ENCODE data around the gene PHF2. TPM values are rescaled to one million over a fixed set of nuclear protein-coding genes. Genes with fewer than 3 reads are reported as not detected.
A peak's percentile ranks its signal among the peaks of the same experiment; 100 is the strongest.

Gene PHF2
- 33.5 TPM for polyA plus RNA-seq (ENCODE audit: insufficient read length)

GRCh38 chr9:93576258-93577077 is at the start of gene PHF2:
PHF2 (plus strand) TSS chr9:93576584; CDS start chr9:93576774, 190 bp downstream.
- DNase-seq (ENCODE audit: low read depth), result no peak

GRCh38 chr9:93531374-93531773 is 45.0 kb upstream of the PHF2 start:
- DNase-seq (ENCODE audit: low read depth), result no peak

DNA sequence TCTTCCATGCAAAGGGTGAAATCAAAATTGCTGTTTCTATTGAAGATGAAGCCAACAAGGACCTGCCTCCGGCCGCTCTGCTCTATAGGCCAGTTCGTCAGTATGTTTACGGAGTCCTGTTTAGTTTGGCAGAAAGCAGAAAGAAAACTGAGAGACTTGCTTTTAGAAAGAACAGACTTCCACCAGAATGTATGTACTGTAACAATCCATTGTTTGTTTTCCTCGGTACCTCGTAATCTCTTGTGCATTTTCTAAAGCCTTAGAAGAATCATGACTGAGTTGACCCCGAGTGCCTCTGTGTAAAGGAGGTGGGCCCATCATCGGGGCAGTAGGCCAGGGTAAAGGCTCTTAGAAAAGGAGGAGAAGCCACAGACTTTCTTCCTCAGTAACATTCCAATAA is 44.2 kb upstream of the PHF2 start:
- DNase-seq (ENCODE audit: low read depth), result no peak

DNA sequence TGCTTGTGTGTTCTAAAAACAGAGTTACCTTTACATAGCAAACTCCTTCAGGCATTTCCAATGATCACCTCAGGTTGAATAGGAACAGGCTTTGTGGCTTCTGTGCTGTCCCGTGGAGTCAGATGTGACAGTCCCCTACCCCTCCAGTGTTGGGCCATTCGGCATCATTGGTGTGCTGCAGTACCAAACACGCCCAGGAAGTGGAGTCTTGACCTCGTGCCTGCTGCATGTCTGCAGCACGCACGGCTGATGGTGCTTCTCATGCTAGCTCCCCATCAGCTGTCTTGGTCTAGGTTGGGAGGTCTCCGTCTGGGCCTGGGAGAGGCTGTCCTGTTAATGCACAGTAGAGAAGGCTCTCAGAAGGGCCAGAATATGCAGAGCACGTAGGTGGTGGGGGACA is 42.5 kb upstream of the PHF2 start:
- DNase-seq (ENCODE audit: low read depth), result no peak

GRCh38 chr9:93536167-93536566 is 40.2 kb upstream of the PHF2 start:
- DNase-seq (ENCODE audit: low read depth), result no peak

DNA sequence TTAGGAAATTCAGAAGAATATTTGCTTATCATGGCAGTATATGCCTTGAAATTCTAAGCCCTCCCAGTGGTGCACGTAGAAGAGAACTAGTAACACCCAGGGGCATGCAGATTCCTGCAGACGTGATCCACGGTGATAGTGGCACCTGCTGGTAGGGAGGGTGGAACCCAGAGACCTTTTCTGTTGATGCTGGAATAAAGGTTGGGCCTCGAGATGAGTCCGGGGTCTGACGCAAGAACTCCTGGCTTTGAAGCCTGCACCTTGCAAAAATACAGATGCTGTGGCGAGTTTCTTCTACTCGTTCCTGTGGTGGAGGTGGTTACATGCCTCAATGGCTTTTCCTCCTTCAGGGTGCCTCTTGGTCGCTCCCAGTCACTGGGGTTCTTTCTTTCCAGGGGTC is 39.5 kb upstream of the PHF2 start:
- no peak for DNase-seq (ENCODE audit: low read depth)

DNA sequence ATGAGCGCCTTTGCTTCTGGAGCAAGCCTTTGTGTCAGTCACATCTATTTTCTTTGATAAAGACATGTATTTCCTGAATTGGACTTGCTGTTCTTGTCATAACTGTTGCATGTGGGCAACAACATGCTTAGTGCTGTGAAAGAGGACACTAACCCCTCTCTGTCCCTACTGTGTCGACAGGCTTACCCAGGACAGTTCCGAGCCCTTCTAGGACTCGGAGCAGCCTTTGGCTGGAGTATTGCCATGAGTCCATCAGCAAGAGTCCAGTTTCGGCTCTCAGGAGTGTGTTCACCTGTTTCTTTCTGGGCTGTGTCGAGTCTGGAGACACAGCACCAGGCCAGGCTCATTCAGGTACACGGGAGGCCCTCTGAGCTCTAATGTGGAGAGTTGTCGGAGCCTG is 36.1 kb upstream of the PHF2 start:
- no peak for DNase-seq (ENCODE audit: low read depth)

DNA sequence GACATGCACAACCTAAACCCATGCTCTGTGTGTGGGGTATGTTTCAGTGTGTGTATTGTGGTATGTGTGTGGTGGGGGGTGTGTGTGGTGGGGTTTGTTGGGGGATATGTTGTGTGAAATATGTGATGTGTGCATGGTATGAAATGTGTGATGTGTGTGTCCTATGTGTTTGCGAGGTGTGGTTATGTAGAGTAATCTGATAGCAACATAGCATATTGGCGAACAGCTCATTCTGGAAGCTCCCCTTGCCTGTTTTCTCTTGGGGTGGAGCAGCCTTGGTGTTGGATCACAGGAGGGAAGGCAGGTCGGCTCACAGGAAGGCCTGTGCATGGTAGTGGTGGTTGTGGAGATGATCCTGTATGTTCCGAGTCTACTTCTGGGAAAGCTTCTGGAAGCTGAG is 35.4 kb upstream of the PHF2 start:
- DNase-seq (ENCODE audit: low read depth), result no peak

GRCh38 chr9:93541581-93542349 is 34.6 kb upstream of the PHF2 start:
- DNase-seq (ENCODE audit: low read depth), result no peak

GRCh38 chr9:93543117-93543516 is 33.3 kb upstream of the PHF2 start:
- DNase-seq (ENCODE audit: low read depth), result no peak

GRCh38 chr9:93546356-93546755 is 30.0 kb upstream of the PHF2 start:
- DNase-seq (ENCODE audit: low read depth), result no peak

DNA sequence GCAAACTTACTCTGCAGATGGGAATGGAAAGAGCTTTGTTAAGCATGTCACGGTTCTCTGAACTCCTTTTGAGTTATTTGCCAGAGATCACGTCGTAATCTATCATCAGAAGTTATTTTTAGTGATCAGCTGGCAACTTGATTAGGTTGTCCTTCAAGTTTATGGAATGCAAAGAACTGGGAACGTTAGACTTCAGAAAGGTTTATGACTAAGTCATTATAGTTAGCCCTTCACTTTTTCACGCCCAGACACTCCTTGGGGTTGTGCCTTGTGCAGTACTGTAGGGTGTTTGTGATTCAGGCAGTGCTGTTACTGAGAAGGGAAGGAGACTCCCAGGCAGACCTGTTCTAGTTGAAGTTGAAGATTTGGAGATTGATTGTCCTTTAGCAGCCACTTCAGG is 26.8 kb upstream of the PHF2 start:
- no peak for DNase-seq (ENCODE audit: low read depth)

DNA sequence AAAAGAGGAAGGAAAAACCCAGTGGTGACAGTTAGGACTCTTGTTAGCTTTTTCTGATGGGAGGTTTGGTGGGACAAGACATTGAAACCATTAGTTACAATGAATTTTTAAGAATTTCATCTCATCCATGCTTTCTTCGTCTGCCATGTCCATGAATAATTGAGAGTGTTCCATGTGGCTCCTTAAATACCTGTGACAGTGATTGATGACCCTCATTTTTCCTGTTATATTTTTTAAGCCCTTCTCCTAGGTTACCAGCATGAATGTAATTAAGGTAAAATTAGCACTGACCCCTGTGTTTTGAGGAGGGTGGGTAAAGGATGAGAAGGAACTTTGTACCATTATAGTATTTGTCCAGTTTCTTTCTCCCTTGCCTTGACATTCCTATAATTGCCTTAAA is 23.5 kb upstream of the PHF2 start:
- no peak for DNase-seq (ENCODE audit: low read depth)

GRCh38 chr9:93555370-93555769 is 21.0 kb upstream of the PHF2 start:
- DNase-seq (ENCODE audit: low read depth), result no peak

- DNase-seq (ENCODE audit: low read depth), result no peak
Measured at GRCh38 chr9:93557366-93558137, 18.8 kb upstream of the PHF2 start.

DNA sequence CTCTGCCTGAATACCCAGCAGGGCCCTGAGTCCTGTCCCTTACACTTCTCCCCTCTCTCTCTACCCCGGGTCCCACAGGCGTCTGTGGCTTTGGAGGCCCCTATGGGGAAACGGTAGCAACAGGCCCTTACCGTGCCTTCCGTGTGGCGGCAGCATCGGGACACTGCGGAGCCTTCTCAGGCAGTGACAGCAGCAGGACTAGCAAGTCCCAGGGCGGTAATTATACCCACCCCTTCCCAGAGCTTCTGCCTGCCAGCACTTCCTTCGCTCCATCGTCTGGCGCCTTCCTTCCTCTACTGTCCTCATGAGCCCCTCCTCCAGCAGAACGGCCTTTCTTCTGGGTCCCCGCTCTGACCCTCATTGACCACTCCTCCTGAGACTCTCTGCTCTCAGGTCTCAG is 17.9 kb upstream of the PHF2 start:
- no peak for DNase-seq (ENCODE audit: low read depth)

GRCh38 chr9:93560991-93561390 is 15.4 kb upstream of the PHF2 start:
- no peak for DNase-seq (ENCODE audit: low read depth)

DNA sequence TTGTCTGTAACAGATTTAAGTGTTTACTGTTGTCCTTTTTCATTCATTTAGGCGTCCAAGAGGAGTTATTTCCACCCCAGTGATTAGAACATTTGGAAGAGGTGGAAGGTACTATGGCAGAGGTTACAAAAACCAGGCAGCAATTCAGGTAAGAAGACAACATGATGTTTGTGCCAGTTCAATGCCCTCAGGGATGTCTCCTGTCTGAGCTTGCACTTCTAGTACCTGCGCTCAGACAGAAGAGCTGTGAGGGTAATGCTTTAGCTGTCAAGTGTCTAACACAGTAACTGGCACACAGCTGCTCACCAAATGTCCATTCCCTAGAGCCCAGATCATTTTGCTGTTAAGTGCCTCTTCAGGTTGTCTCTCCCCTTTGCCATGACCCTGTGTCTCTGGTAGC is 14.2 kb upstream of the PHF2 start:
- no peak for DNase-seq (ENCODE audit: low read depth)

- DNase-seq (ENCODE audit: low read depth), result no peak
Measured at GRCh38 chr9:93565089-93565488, 11.3 kb upstream of the PHF2 start.

GRCh38 chr9:93566408-93567270 is 9.7 kb upstream of the PHF2 start:
- DNase-seq (ENCODE audit: low read depth), result peak; percentile 87

DNA sequence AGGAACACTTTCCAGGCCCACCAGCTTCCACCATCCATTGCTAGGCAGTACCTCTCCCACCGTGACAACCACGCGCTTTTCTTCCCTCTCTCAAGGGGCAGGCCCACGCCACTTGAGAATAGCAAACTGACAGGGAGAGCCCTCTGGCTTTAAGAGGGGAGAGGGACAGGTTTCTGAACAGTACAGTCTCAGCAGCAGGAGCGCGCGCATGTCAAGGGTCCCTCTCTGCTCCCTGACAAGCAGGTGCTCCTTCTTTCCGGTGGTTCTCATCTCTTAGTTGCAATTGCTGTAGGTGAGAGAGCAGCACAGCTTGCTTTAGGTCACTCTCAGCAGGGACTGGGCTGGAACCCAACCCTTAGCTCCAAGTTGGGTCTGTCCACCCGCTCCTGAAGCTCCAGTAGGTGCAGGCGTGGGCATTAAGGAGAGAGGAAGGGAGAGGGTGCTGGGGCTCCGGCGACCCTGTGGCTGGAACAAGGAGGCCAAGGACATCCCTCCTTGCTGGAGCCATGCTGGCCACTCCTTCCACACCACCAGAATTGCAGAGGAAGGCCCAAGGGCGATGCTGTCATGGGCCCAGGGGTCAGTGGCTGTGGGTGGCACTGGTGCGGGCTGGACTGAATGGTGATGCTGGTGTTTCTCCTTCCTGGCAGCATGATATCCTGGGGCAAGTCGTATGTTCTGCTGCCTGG is 9.0 kb upstream of the PHF2 start:
- DNase-seq (ENCODE audit: low read depth), result no peak

Measured in forelimb muscle (tissue), 1 donor.